ENCODE results near the gene PPTC7. TPM values are rescaled to one million over a fixed set of nuclear protein-coding genes. Genes with fewer than 3 reads are reported as not detected.
A peak's percentile ranks its signal among the peaks of the same experiment; 100 is the strongest.
"Not testable (repeated sequence)": the region's sequence is repeated elsewhere in the genome, so short reads cannot be mapped to it uniquely, and the experiment has no call there.

Gene PPTC7
- total RNA-seq, 2 experiments from 2014 or later, result 25.7 to 29.2 TPM

GRCh38 chr12:110537605-110538409, 45.3 kb downstream of the PPTC7 start:
- CTCF ChIA-PET, result interaction anchor here (0.6 to 2.7 kb wide), 8 partner anchors 9 to 218 kb away, joined by 3 to 9 read pairs (median 3); no protein-coding TSS in a partner anchor
- no peaks in the 10 kb centered on the region for H3K27me3 Mint-ChIP-seq
- H3K4me1 Mint-ChIP-seq, result peaks cover 16% of the 10 kb centered on the region
- H3K36me3 Mint-ChIP-seq (ENCODE audit: low read depth), result peaks cover 51% of the 10 kb centered on the region
- no peak overlapping the region for H3K4me3 Mint-ChIP-seq
- POLR2A ChIA-PET, result no interaction called here
- H3K9me3 Mint-ChIP-seq, result no peaks in the 10 kb centered on the region
- no peak overlapping the region for H3K27ac Mint-ChIP-seq
- DNase-seq, result no peak

DNA sequence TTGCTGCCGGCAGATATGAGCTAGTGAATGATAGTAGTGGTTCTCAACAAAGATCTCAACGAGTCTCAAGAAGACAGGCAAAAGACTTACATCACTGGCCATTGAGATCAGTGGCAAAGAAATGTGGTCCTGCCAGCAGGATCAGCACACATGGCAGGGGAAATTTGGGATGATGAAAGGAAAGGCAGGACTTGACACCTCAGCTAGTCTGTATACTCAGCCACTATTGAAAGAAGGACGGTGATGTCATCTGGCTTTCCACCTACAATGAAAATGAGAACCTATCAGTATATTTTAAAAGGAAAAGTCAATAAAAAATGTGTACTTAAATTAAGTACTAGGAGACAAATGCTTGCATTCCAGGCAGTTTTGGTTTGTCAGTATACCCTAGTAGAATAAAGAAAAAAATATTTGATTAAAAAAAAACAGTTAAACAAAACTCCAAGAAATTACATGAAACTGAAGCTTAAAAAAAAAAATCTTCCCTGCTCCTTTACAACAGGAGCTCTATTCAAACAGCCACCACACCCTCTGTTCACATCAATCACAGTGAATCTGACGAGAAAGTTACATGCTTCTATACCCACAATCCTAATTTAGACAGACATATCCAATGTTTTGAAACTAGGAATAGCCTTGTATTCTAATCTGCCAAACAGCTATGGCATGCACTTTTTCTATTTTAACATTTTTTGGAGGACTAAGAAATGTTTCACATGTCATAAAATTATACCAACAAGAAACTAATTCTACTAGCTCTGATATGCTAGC, 46.1 kb downstream of the PPTC7 start:
- Mint-ChIP-seq H3K36me3 (ENCODE audit: low read depth) (peaks cover 46% of the 10 kb centered on the region), H3K27ac (no peak overlapping the region)
- CTCF ChIA-PET, result interaction anchor here (0.6 to 1.6 kb wide), 6 partner anchors 8 to 219 kb away, joined by 3 to 5 read pairs (median 3); partner anchors contain the start of gene FAM216A

DNA sequence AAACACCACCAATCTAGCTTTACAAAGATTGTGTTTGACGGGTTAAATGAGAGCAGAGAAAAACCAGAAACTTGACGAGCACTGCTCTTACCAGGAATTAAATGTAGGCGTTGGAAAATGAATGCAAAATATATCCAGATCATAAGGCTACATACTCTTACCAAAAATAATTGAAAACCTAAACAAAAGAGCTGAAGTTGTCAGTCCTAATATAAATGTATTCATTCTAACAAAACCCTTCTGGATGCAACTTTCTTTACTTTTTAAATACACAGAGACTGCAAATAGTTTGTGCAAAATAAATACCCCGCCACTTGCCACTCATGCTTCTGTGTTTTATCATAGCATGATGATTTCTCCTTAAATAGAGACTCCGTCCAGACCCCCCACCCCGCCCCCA, 48.3 kb downstream of the PPTC7 start:
- CTCF ChIA-PET, result interaction anchor here (0.6 to 1.3 kb wide), 2 partner anchors 57 to 433 kb away, joined by 3 read pairs; no protein-coding TSS in a partner anchor
- Mint-ChIP-seq H3K27ac (no peak overlapping the region), H3K36me3 (ENCODE audit: low read depth) (peaks cover 55% of the 10 kb centered on the region), H3K4me3 (no peak overlapping the region), H3K27me3 (no peaks in the 10 kb centered on the region), H3K9me3 (no peaks in the 10 kb centered on the region), H3K4me1 (peaks cover 20% of the 10 kb centered on the region)
- no peak for DNase-seq
- POLR2A ChIA-PET, result no interaction called here

More for the DNA sequence above, 46.1 kb downstream of the PPTC7 start:
- POLR2A ChIA-PET, result no interaction called here
- no peaks in the 10 kb centered on the region for H3K27me3 Mint-ChIP-seq
- no peak overlapping the region for H3K4me3 Mint-ChIP-seq
- DNase-seq, result no peak
- H3K9me3 Mint-ChIP-seq, result no peaks in the 10 kb centered on the region
- H3K4me1 Mint-ChIP-seq, result peaks cover 15% of the 10 kb centered on the region

- H3K27me3 Mint-ChIP-seq, result no peaks in the 10 kb centered on the region
- H3K4me3 Mint-ChIP-seq, result no peak overlapping the region
- no peaks in the 10 kb centered on the region for H3K9me3 Mint-ChIP-seq
- H3K36me3 Mint-ChIP-seq (ENCODE audit: low read depth), result peaks cover 49% of the 10 kb centered on the region
- no peak overlapping the region for H3K27ac Mint-ChIP-seq
- POLR2A ChIA-PET, result no interaction called here
- H3K4me1 Mint-ChIP-seq, result peaks cover 18% of the 10 kb centered on the region
- CTCF ChIA-PET, result interaction anchor here (1.0 to 2.0 kb wide), 4 partner anchors 11 to 62 kb away, joined by 3 to 6 read pairs (median 4); no protein-coding TSS in a partner anchor
- no peak for DNase-seq
Measured at GRCh38 chr12:110533607-110534006, 49.5 kb downstream of the PPTC7 start.

DNA sequence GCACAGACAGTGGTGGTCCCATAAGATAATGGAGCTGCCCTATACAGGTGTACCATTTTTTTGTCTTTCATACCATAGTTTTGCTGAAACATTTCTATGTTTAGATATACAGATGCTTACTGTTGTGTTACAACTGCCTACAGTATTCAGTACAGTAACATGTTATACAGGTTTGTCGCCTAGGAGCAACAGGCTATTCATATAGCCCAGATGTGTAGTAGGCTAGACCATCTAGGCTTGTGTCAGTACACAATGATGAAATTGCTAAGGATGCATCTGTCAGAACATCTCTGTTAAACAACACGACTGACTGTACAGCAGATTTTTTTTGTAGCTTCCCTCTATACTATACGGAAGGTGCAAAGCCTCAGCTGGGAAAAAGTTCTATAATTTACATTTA, 50.5 kb downstream of the PPTC7 start:
- POLR2A ChIA-PET, result no interaction called here
- H3K9me3 Mint-ChIP-seq, result no peaks in the 10 kb centered on the region
- no peak for DNase-seq

GRCh38 chr12:110531741-110532333, 51.3 kb downstream of the PPTC7 start:
- Mint-ChIP-seq H3K4me3 (no peak overlapping the region), H3K27ac (no peak overlapping the region), H3K4me1 (peaks cover 18% of the 10 kb centered on the region), H3K36me3 (ENCODE audit: low read depth) (peaks cover 36% of the 10 kb centered on the region), H3K9me3 (no peaks in the 10 kb centered on the region), H3K27me3 (no peaks in the 10 kb centered on the region)
- no peak for DNase-seq
- ChIA-PET CTCF (interaction anchor here (0.6 to 1.6 kb wide), 5 partner anchors 17 to 100 kb away, joined by 3 to 4 read pairs (median 4); partner anchors contain the start of genes RAD9B and VPS29), POLR2A (no interaction called here)

More for the DNA sequence above, 50.5 kb downstream of the PPTC7 start:
- CTCF ChIA-PET, result interaction anchor here (1.1 to 2.0 kb wide), 3 partner anchors 16 to 62 kb away, joined by 3 to 6 read pairs (median 4); partner anchors contain the start of genes RAD9B and VPS29
- no peak overlapping the region for H3K4me3 Mint-ChIP-seq
- H3K36me3 Mint-ChIP-seq (ENCODE audit: low read depth), result peaks cover 42% of the 10 kb centered on the region
- peaks cover 18% of the 10 kb centered on the region for H3K4me1 Mint-ChIP-seq
- no peaks in the 10 kb centered on the region for H3K27me3 Mint-ChIP-seq
- no peak overlapping the region for H3K27ac Mint-ChIP-seq

DNA sequence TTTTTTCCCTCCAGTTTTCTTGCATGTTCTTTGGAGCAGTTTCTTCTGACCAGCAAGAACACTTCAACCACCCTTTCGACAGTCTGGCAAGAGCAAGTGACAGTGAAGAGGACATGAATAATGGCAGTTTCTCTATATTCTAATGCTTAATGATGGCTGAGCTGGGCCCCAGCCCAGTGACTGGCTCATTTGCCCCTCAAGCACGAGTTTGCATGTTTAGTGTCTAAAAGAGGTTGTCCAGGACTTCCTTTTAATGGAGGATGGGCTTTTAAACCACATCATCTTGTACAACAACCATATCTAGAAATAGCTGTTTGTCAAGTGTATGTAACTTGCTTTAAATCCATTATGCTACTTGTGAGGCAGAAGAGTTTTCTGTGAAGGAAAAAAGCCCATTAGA, 52.6 kb downstream of the PPTC7 start:
- ChIA-PET POLR2A (no interaction called here), CTCF (interaction anchor here (1.5 kb wide), 1 partner anchor 71 kb away, joined by 4 read pairs; no protein-coding TSS in a partner anchor)
- Mint-ChIP-seq H3K27ac (peak overlapping the region; percentile 31), H3K4me1 (peaks cover 18% of the 10 kb centered on the region), H3K27me3 (no peaks in the 10 kb centered on the region), H3K36me3 (ENCODE audit: low read depth) (peaks cover 29% of the 10 kb centered on the region), H3K9me3 (no peaks in the 10 kb centered on the region), H3K4me3 (no peak overlapping the region)
- no peak for DNase-seq

- ChIA-PET CTCF (interaction anchor here (0.5 to 2.6 kb wide), 9 partner anchors 9 to 824 kb away, joined by 3 to 9 read pairs (median 3); no protein-coding TSS in a partner anchor), POLR2A (no interaction called here)
- peaks cover 16% of the 10 kb centered on the region for H3K4me1 Mint-ChIP-seq
- no peaks in the 10 kb centered on the region for H3K9me3 Mint-ChIP-seq
- no peak overlapping the region for H3K27ac Mint-ChIP-seq
- H3K4me3 Mint-ChIP-seq, result no peak overlapping the region
- H3K36me3 Mint-ChIP-seq (ENCODE audit: low read depth), result peaks cover 17% of the 10 kb centered on the region
- H3K27me3 Mint-ChIP-seq, result no peaks in the 10 kb centered on the region
- DNase-seq, result no peak
Measured at GRCh38 chr12:110528277-110528839, 54.8 kb downstream of the PPTC7 start.

DNA sequence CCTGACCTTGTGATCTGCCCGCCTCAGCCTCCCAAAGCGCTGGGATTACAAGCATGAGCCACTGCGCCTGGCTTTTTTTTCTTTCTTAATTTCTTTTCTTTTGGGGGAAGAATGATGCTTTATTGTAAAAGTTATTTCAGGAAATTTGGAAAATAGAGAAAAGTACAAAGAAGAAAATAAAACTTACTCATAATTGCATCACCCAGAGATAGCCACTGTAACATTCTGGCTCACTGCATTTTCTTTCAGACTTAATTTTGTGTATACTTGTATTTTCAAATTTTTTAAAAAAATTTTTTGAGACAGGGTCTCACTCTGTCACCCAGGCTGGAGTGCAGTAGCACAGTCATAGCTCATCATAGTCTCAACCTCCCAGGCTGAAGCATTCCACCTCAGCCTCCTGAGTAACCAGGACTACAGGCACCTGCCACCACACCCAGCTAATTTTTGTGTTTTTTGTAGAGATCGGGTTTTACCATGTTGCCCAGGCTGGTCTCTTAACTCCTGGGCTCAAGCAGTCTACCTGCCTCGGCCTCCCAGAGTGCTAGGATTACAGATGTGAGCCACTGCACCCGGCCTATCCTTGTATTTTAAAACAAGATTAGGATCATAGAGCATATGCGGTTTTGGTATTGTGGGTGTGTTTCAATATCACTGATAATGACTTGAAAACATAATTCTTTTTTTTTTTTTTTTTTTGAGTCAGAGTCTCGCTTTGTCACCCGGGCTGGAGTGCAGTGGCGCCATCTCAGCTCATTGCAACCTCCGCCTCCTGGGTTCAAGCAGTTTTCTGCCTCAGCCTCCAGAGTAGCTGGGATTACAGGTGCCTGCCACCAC, 62.0 kb downstream of the PPTC7 start:
- H3K27me3 Mint-ChIP-seq; H3K4me1 Mint-ChIP-seq; CTCF ChIA-PET; H3K4me3 Mint-ChIP-seq; H3K36me3 Mint-ChIP-seq (ENCODE audit: low read depth); DNase-seq; H3K9me3 Mint-ChIP-seq; H3K27ac Mint-ChIP-seq: not testable (repeated sequence)
- POLR2A ChIA-PET, result interaction anchor here (0.5 kb wide), 1 partner anchor 93 kb away, joined by 4 read pairs; the partner anchor contains the start of gene TCTN1

DNA sequence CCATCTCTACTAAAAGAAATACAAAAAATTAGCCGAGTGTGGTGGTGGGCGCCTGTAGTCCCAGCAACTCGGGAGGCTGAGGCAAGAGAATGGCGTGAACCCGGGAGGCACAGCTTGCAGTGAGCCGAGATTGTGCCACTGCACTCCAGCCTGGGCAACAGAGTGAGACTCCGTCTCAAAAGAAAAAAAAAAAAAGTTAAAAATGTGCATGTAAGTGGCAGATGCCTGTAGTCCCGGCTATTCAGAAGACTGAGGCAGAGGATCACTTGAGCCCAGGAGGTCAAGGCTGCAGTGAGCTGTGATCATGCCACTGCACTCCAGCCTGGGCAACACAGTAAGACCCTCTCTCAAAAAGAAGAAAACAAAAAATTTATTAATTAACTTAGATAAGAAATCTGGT, 65.1 kb downstream of the PPTC7 start:
- H3K4me1 Mint-ChIP-seq; H3K36me3 Mint-ChIP-seq (ENCODE audit: low read depth); H3K4me3 Mint-ChIP-seq; H3K27ac Mint-ChIP-seq; DNase-seq; POLR2A ChIA-PET; H3K9me3 Mint-ChIP-seq; CTCF ChIA-PET; H3K27me3 Mint-ChIP-seq: not testable (repeated sequence)

DNA sequence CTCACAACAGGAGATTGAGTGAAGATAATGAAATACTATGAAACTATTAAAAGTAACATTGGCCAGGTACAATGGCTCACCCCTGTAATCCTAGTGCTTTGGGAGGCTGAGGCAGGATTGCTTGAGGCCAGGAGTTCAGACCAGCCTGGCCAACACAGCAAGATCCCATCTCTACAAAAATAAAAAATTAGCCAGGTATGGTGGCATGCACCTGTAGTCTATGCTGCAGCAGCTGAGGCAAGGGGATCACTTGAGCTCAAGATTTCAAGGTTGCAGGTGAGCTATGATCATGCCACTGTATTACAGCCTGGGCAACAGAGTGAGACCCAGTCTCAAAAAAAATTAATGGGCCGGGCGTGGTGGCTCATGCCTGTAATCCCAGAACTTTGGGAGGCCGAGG, 66.1 kb downstream of the PPTC7 start:
- Mint-ChIP-seq H3K36me3 (ENCODE audit: low read depth) (no peaks in the 10 kb centered on the region), H3K9me3 (no peaks in the 10 kb centered on the region), H3K27ac (no peak overlapping the region), H3K27me3 (no peaks in the 10 kb centered on the region), H3K4me1 (peaks cover 3% of the 10 kb centered on the region), H3K4me3 (no peak overlapping the region)
- ChIA-PET CTCF (interaction anchor here (2.2 kb wide), 1 partner anchor 83 kb away, joined by 6 read pairs; no protein-coding TSS in a partner anchor), POLR2A (no interaction called here)
- DNase-seq, result no peak

DNA sequence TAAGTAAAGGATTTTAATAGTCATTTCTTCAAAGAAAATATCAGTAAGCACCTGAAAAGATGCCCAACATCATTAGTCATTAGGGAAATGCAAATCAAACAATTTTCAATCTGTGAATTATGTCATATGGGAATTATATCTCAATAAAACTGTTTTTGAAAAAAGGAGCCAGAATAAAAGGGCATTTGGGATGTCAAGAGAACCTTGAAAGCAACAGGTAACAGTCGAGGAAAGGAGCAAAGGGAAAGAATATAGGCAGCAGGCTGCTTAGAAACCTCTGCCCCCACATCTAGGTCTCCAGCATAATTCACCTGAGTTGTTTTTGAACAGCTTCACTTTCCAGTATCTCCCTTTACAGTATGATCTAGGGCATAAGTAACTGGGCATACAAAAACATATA, 68.8 kb downstream of the PPTC7 start:
- Mint-ChIP-seq H3K36me3 (ENCODE audit: low read depth) (no peaks in the 10 kb centered on the region), H3K4me1 (no peaks in the 10 kb centered on the region), H3K9me3 (no peaks in the 10 kb centered on the region), H3K27me3 (no peaks in the 10 kb centered on the region), H3K27ac (no peak overlapping the region), H3K4me3 (no peak overlapping the region)
- ChIA-PET POLR2A (no interaction called here), CTCF (interaction anchor here (1.7 to 2.7 kb wide), 4 partner anchors 11 to 88 kb away, joined by 8 to 11 read pairs (median 10); partner anchors contain the start of genes FAM216A, RAD9B and VPS29)
- DNase-seq, result no peak

Measured in activated CD4-positive, alpha-beta T cell treated with anti-CD3 and anti-CD28 coated beads, Interleukin-2, amount 10 ng/mL, durations not matched to agents 7 days and 5 days (primary cell).